ENCODE measurements around the gene COL9A2.

The COL9A2 gene

GRCh38 chr1:40264354-40264781 is 52.7 kb downstream of the COL9A2 start:
- peak in 1 of 2 donors; percentile 6 for DNase-seq (ENCODE audit: low read depth in 1 of 2, low spot score in 1 of 2)

GRCh38 chr1:40258445-40258769 is 58.7 kb downstream of the COL9A2 start:
- DNase-seq (ENCODE audit: low read depth in 1 of 2, low spot score in 1 of 2): no peak

GRCh38 chr1:40257688-40258444 is 59.2 kb downstream of the COL9A2 start, which contains the start of gene ZMPSTE24:
Gene ZMPSTE24 (plus strand): TSS chr1:40258236. CDS start chr1:40258272, 36 bp downstream.
- DNase-seq (ENCODE audit: low read depth in 1 of 2, low spot score in 1 of 2): peak; percentile 90 to 97

- no peak for DNase-seq (ENCODE audit: low read depth in 1 of 2, low spot score in 1 of 2)
These were observed 59.8 kb downstream of the COL9A2 start for GRCh38 chr1:40257313-40257687.

GRCh38 chr1:40256401-40257084 is 60.5 kb downstream of the COL9A2 start:
- DNase-seq (ENCODE audit: low read depth in 1 of 2, low spot score in 1 of 2): no peak

- no peak for DNase-seq (ENCODE audit: low read depth in 1 of 2, low spot score in 1 of 2)
These were observed 61.9 kb downstream of the COL9A2 start for GRCh38 chr1:40255231-40255630.

GRCh38 chr1:40252601-40253000 is 64.5 kb downstream of the COL9A2 start:
- DNase-seq (ENCODE audit: low read depth in 1 of 2, low spot score in 1 of 2): no peak

- no peak for DNase-seq (ENCODE audit: low read depth in 1 of 2, low spot score in 1 of 2)
These were observed 65.6 kb downstream of the COL9A2 start for GRCh38 chr1:40251456-40251855.
